Measurements from ENCODE around the gene ARRDC5. TPM values are rescaled to one million over a fixed set of nuclear protein-coding genes. Genes with fewer than 3 reads are reported as not detected.

Gene ARRDC5
- total RNA-seq, 5 donors from 2014 or later (not counting 1 experiment from before 2014, with no cell fraction given) = 8.1 to 21.7 (median 15.8) TPM

DNA sequence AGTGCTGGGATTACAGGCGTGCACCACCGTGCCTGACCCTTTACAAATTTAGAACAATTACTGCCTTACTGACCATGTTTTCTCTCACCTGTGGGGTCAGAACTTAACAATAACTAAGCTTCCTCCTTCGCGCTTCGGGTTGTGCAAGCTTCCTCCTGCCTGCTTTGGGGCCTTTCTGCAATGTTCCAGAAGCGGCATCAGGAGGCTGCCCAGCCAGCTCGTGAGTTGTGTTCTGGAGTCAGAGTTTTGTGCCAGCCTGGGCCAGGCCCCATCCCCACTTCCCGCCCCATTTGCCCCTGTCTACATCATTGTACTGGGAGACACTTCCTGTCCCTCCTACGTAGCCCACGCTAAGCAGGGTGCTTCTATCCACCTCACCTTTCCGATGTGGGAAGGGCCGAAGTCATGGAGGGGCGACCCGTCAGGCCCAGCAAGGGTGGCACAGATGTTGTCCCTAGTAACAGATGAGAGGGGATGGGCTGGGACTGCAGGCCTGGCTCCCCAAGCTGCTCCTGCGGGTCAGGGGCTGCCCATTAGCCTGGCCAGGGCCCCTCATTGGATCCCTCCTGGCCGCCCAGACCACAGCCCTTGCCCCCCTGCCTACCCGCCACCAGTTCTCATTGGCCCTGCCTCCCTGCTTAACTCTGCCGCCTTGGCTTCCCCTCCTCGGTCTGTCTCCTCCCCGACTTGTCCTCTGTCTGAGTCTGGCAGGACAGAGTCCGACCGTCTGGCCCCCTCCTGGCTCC lies 20.0 kb upstream of the ARRDC5 start:
- no peaks in the 10 kb centered on the region for H3K36me3 ChIP-seq (ENCODE audit: control insufficient read depth in 2 of 2, extremely low read depth in 1 of 2, insufficient read depth in 1 of 2, low read length in 1 of 2)
- ATAC-seq (replicated peaks in 1 of 4) (no peak), DNase-seq (no peak)
- Mint-ChIP-seq H3K9me3 (no peaks in the 10 kb centered on the region), H3K27me3 (no peaks in the 10 kb centered on the region), H3K4me3 (no peak overlapping the region), H3K4me1 (no peaks in the 10 kb centered on the region), H3K36me3 (no peaks in the 10 kb centered on the region), H3K27ac (no peak overlapping the region)
- ChIA-PET CTCF (no interaction called here), POLR2A (no interaction called here)
- H3K4me1 ChIP-seq (ENCODE audit: control insufficient read depth in 1 of 2, extremely low read depth in 1 of 2, insufficient read depth in 2 of 2, low read length in 2 of 2) = no peaks in the 10 kb centered on the region
- H3K27ac ChIP-seq (ENCODE audit: low read length) = no peak overlapping the region
- H3K9me3 ChIP-seq = no peaks in the 10 kb centered on the region
- whole genome bisulfite sequencing (ENCODE audit: insufficient coverage) = 88% methylated on average over 17 of the region's 22 CpGs
- no peaks in the 10 kb centered on the region for H3K27me3 ChIP-seq (replicated peaks in 1 of 2; ENCODE audit: control insufficient read depth in 2 of 2, extremely low read depth in 1 of 2, insufficient read depth in 2 of 2, low read length in 1 of 2)
- H3K4me3 ChIP-seq (ENCODE audit: control insufficient read depth in 1 of 2, extremely low read depth in 1 of 2, low read length in 1 of 2) = no peak overlapping the region

DNA sequence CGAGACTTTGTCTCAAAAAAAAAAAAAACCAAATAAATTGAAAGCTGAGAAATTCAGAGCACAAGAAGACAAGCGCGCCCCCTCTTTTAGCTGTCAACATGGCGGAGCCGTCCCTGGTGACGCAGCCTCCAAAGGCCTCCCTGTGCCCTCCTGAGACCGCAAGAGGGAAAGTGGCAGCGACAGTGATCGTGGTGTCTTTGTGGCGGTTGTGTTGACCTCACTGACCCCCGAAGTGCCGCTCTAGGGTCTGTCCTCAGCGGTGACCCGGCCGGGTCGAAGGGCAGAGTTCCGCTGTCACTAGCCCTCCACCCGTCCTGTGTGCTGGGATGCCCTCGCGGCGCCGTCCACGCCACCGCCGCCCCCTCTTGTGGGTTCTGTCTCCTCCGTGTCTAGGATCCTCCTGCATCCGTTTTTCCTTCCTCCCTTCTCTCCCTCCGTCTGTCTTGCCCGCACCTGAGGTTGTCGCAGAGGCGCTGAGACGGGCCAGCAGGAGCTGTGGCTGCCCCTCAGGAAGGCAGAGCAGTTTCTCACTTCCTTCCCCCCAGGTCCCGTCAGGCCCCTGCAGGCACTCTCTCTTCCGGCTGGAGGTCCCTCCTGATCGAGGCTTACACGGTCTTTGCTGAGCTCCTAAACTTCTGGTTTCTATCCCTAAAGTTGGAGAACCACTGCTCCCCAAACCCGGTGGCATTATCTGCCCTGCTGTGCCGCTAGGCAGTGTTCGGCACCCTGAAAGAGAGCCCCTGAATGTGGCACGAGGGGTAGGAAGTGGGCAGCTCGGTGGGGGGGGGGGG lies 13.8 kb upstream of the ARRDC5 start:
- POLR2A ChIA-PET = interaction anchor here (0.5 to 1.0 kb wide), 9 partner anchors 21 to 1507 kb away, joined by 3 to 13 read pairs (median 4); partner anchors contain the start of gene KDM4B (in 1 of the 2)

DNA sequence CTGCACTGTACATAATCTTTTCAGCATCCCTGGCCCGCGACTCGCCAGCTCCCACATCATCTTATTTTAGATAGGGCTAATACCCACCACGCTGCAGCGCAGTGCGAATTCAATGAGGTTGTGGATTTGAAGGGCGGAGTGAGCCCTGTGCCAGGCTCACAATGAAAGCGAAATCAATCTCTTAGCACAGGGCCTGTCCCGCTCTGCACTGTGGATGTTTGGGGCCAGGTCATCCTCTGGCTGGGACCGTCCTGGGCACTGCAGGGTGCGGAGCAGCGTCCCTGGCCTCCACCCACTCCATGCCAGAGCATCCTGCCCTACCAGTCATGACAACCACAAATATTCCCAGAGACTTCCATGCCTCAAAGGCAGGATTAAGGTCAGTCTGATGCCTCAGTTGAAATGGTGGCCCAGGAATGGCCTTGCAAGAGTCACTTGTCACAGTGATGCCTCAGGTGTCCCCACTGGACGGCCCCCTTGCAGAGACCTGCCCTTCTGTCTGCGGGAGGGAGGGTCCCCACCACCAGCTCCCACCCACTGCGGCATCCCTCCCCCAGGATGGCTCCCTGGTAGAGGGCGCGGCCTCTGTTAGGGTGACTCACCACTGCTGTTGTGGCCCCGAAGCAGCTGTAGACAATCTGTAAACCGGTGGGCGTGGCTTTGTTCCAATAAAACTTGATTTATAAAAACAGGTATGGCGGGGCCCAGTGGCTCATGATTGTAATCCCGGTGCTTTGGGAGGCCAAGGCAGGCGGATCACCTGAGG lies 12.2 kb upstream of the ARRDC5 start:
- H3K27me3 Mint-ChIP-seq = no peaks in the 10 kb centered on the region
- peak; percentile 61 to 78 (median 76) for ATAC-seq (replicated peaks in 1 of 4)
- H3K27me3 ChIP-seq (replicated peaks in 1 of 2; ENCODE audit: control insufficient read depth in 2 of 2, extremely low read depth in 1 of 2, insufficient read depth in 2 of 2, low read length in 1 of 2) = no peaks in the 10 kb centered on the region
- peak; percentile 52 to 83 (median 68) for DNase-seq
- peak overlapping the region; percentile 99 for H3K27ac Mint-ChIP-seq
- H3K4me1 ChIP-seq (ENCODE audit: control insufficient read depth in 1 of 2, extremely low read depth in 1 of 2, insufficient read depth in 2 of 2, low read length in 2 of 2) = peaks cover 25 to 73% of the 10 kb centered on the region in 2 experiments
- H3K36me3 Mint-ChIP-seq = no peaks in the 10 kb centered on the region
- CTCF ChIA-PET = interaction anchor here (0.6 to 2.1 kb wide), 6 partner anchors 10 to 124 kb away, joined by 3 to 15 read pairs (median 3); no protein-coding TSS in a partner anchor
- peak overlapping the region; percentile 99 for H3K4me3 Mint-ChIP-seq
- POLR2A ChIA-PET = interaction anchor here in 1 of 2 donors (0.6 kb wide), 1 partner anchor 24 kb away, joined by 6 read pairs; no protein-coding TSS in a partner anchor
- peak overlapping the region; percentile 81 for H3K27ac ChIP-seq (ENCODE audit: low read length)
- WGBS (ENCODE audit: insufficient coverage) = 17% methylated on average over 14 of the region's 23 CpGs
- no peaks in the 10 kb centered on the region for H3K9me3 Mint-ChIP-seq
- H3K4me3 ChIP-seq (ENCODE audit: control insufficient read depth in 1 of 2, extremely low read depth in 1 of 2, low read length in 1 of 2) = peak overlapping the region; percentile 90 to 95
- H3K4me1 Mint-ChIP-seq = peaks cover 48 to 59% (median 49%) of the 10 kb centered on the region in 3 donors
- no peaks in the 10 kb centered on the region for H3K36me3 ChIP-seq (ENCODE audit: control insufficient read depth in 2 of 2, extremely low read depth in 1 of 2, insufficient read depth in 1 of 2, low read length in 1 of 2)
- H3K9me3 ChIP-seq = no peaks in the 10 kb centered on the region

More for the DNA sequence above, 13.8 kb upstream of the ARRDC5 start:
- H3K9me3 ChIP-seq = no peaks in the 10 kb centered on the region
- CTCF ChIA-PET = interaction anchor here (0.5 to 1.5 kb wide), 16 partner anchors 11 to 125 kb away, joined by 3 to 12 read pairs (median 3); partner anchors contain the start of genes FEM1A (in 1 of the 2) and KDM4B (in 1 of the 2)
- H3K27me3 ChIP-seq (replicated peaks in 1 of 2; ENCODE audit: control insufficient read depth in 2 of 2, extremely low read depth in 1 of 2, insufficient read depth in 2 of 2, low read length in 1 of 2) = no peaks in the 10 kb centered on the region
- ATAC-seq (replicated peaks in 1 of 4) = peak; percentile 46 to 55 (median 50)
- 6% methylated on average over 34 of the region's 41 CpGs for WGBS (ENCODE audit: insufficient coverage)
- no peaks in the 10 kb centered on the region for H3K36me3 Mint-ChIP-seq
- H3K36me3 ChIP-seq (ENCODE audit: control insufficient read depth in 2 of 2, extremely low read depth in 1 of 2, insufficient read depth in 1 of 2, low read length in 1 of 2) = no peaks in the 10 kb centered on the region
- H3K4me1 Mint-ChIP-seq = peaks cover 36 to 47% (median 42%) of the 10 kb centered on the region in 3 donors
- peak in 34 of 35 experiments; percentile 12 to 68 (median 46) for DNase-seq
- peak overlapping the region; percentile 90 to 95 for H3K4me3 ChIP-seq (ENCODE audit: control insufficient read depth in 1 of 2, extremely low read depth in 1 of 2, low read length in 1 of 2)
- peak overlapping the region; percentile 81 for H3K27ac ChIP-seq (ENCODE audit: low read length)
- no peaks in the 10 kb centered on the region for H3K9me3 Mint-ChIP-seq
- H3K27me3 Mint-ChIP-seq = no peaks in the 10 kb centered on the region
- H3K27ac Mint-ChIP-seq = peak overlapping the region; percentile 99
- H3K4me1 ChIP-seq (ENCODE audit: control insufficient read depth in 1 of 2, extremely low read depth in 1 of 2, insufficient read depth in 2 of 2, low read length in 2 of 2) = peaks cover 15 to 59% of the 10 kb centered on the region in 2 experiments
- peak overlapping the region; percentile 99 for H3K4me3 Mint-ChIP-seq

DNA sequence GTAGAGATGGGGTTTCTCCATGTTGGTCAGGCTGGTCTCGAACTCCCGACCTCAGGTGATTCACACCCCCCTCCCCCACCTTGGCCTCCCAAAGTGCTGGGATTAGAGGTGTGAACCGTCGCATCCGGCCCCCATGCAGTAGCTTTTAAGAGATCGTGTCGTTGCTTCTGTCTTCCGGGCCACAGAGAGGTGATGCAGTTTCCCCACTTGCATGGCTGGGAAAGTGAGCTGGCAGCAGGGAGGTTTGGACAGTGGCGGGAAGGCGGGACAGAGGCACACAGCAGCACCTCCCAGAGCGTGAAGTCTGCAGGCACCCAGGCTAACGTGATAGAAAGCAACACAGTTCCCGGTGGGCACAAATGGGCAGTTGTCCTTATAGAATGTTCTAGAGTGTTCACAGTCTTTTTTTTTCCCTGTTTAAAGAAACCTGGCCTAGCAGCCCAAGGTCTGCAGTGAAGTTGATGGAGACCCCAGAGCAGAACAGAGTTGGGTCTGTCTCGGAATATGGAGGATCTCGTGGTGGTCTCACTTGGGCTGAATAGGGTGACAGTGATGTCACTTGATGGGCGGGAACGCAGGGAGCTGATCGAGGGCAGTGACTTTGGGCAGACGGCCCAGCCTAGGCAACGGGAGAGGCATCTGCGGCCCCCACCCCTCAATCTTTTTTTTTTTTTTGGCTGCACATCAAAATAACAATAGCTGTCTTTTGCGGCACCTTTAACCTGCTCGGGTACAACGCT lies 11.5 kb upstream of the ARRDC5 start:
- peak overlapping the region; percentile 90 to 95 for H3K4me3 ChIP-seq (ENCODE audit: control insufficient read depth in 1 of 2, extremely low read depth in 1 of 2, low read length in 1 of 2)
- POLR2A ChIA-PET = interaction anchor here in 1 of 2 donors (0.6 kb wide), 1 partner anchor 25 kb away, joined by 6 read pairs; no protein-coding TSS in a partner anchor

DNA sequence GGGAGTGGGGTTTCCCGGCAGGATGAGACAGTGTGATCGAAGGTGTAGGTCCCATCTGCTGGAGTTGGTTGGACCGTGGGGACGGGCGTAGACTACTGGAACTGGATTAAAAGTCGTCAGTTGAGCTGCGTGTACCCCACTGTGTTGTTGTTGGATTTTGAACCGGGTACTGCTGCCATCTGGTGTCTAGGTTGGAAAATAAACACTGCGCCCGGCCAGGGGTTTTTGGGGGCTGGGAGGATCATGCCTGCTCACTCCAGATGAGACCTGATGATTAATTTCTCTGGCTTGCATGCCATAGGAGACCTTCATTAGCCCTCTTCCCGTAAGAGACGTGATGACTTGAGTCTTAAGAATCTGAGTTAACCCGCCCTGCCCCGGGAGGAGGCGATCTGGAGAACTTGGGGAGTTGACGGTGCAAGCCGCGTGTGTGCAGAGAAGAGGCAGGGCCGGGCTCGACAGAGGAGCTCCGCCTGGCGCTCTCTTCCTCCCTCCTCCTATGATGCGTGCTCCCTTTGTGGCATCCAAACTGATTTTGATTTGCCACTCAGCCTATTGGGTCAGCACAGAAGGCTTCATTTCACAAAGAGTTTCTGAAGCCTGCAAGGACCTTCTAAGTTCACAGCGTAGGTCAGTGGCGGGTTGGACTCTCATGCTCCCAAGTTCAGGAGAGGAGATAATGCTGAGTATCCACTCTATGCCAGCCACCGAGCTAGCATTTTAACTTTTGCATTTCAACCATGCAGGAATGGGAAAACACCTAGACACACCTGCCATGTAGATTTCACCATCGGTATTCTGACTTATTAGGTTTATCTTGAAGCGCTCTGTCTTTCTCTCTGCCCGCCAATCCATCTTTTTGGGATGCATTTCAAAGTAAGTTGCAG lies 9.3 kb upstream of the ARRDC5 start:
- ChIA-PET CTCF (interaction anchor here (0.5 to 2.3 kb wide), 17 partner anchors 14 to 175 kb away, joined by 3 to 28 read pairs (median 5); partner anchors contain the start of genes FEM1A (in 1 of the 2), KDM4B (in 1 of the 2) and PLIN3 (in 1 of the 2)), POLR2A (interaction anchor here (0.6 kb wide), 2 partner anchors 83 to 94 kb away, joined by 4 to 8 read pairs; no protein-coding TSS in a partner anchor)
- Histone ChIP-seq H3K9me3 (no peaks in the 10 kb centered on the region), H3K27ac (ENCODE audit: low read length) (peak overlapping the region; percentile 60), H3K27me3 (replicated peaks in 1 of 2; ENCODE audit: control insufficient read depth in 2 of 2, extremely low read depth in 1 of 2, insufficient read depth in 2 of 2, low read length in 1 of 2) (peaks cover 0 to 4% of the 10 kb centered on the region in 2 experiments), H3K36me3 (ENCODE audit: control insufficient read depth in 2 of 2, extremely low read depth in 1 of 2, insufficient read depth in 1 of 2, low read length in 1 of 2) (peaks cover 0 to under 1% of the 10 kb centered on the region in 2 donors), H3K4me3 (ENCODE audit: control insufficient read depth in 1 of 2, extremely low read depth in 1 of 2, low read length in 1 of 2) (peak overlapping the region; percentile 37 to 41), H3K4me1 (ENCODE audit: control insufficient read depth in 1 of 2, extremely low read depth in 1 of 2, insufficient read depth in 2 of 2, low read length in 2 of 2) (peaks cover 25 to 84% of the 10 kb centered on the region in 2 experiments)
- no peaks in the 10 kb centered on the region for H3K27me3 Mint-ChIP-seq
- peaks cover 59 to 69% (median 63%) of the 10 kb centered on the region in 3 donors for H3K4me1 Mint-ChIP-seq
- peak; percentile 45 to 83 (median 62) for DNase-seq
- 17% methylated on average over 20 of the region's 29 CpGs for WGBS (ENCODE audit: insufficient coverage)
- H3K9me3 Mint-ChIP-seq = no peaks in the 10 kb centered on the region
- ATAC-seq (replicated peaks in 1 of 4) = peak; percentile 24 to 49 (median 37)
- peak overlapping the region; percentile 92 to 99 for H3K27ac Mint-ChIP-seq
- H3K36me3 Mint-ChIP-seq = no peaks in the 10 kb centered on the region
- H3K4me3 Mint-ChIP-seq = peak overlapping the region; percentile 87 to 99 (median 99)

More for the DNA sequence above, 11.5 kb upstream of the ARRDC5 start:
- CTCF ChIA-PET = interaction anchor here (0.6 to 2.1 kb wide), 9 partner anchors 9 to 123 kb away, joined by 3 to 15 read pairs (median 4); no protein-coding TSS in a partner anchor
- Mint-ChIP-seq H3K9me3 (no peaks in the 10 kb centered on the region), H3K36me3 (no peaks in the 10 kb centered on the region), H3K4me3 (peak overlapping the region; percentile 99), H3K4me1 (peaks cover 48 to 59% (median 49%) of the 10 kb centered on the region in 3 donors), H3K27ac (peak overlapping the region; percentile 99), H3K27me3 (no peaks in the 10 kb centered on the region)
- WGBS (ENCODE audit: insufficient coverage) = 48% methylated on average over 18 of the region's 24 CpGs
- H3K36me3 ChIP-seq (ENCODE audit: control insufficient read depth in 2 of 2, extremely low read depth in 1 of 2, insufficient read depth in 1 of 2, low read length in 1 of 2) = no peaks in the 10 kb centered on the region
- no peaks in the 10 kb centered on the region for H3K27me3 ChIP-seq (replicated peaks in 1 of 2; ENCODE audit: control insufficient read depth in 2 of 2, extremely low read depth in 1 of 2, insufficient read depth in 2 of 2, low read length in 1 of 2)
- no peaks in the 10 kb centered on the region for H3K9me3 ChIP-seq
- ATAC-seq (replicated peaks in 1 of 4) (no peak), DNase-seq (peak in 16 of 35 experiments; percentile 4 to 67 (median 18))
- peaks cover 25 to 75% of the 10 kb centered on the region in 2 experiments for H3K4me1 ChIP-seq (ENCODE audit: control insufficient read depth in 1 of 2, extremely low read depth in 1 of 2, insufficient read depth in 2 of 2, low read length in 2 of 2)
- peak overlapping the region; percentile 81 for H3K27ac ChIP-seq (ENCODE audit: low read length)
